Coronary artery (tissue), 2 donors: ENCODE measurements around the gene LYZL2.
"Not testable (repeated sequence)": the region's sequence is repeated elsewhere in the genome, so short reads cannot be mapped to it uniquely, and the experiment has no call there.

Experiments used
- DNase-seq: peaks from one replicate; pipeline ENCODE4 v3.0.0-alpha.2; 2017; ENCODE audit warnings: low spot score
- H3K27ac ChIP-seq, 2 donors: fragments of 200-600 bp; sonication (generic); one replicate each; pipeline ENCODE4 v1.5.1; 2016 to 2019
- H3K4me3 ChIP-seq: fragments of 200-600 bp; sonication (generic); 2 replicates; pipeline ENCODE4 v1.5.1; 2016; ENCODE audit warnings: mild to moderate bottlenecking, moderate library complexity
- TF ChIP-seq, protein P1 (sequence below): fragments of 200-600 bp; sonication (generic); IDR thresholded peaks from one replicate; pipeline ENCODE4 v1.5.1; 2019; ENCODE audit warnings: antibody characterized with exemption

The LYZL2 gene

DNA sequence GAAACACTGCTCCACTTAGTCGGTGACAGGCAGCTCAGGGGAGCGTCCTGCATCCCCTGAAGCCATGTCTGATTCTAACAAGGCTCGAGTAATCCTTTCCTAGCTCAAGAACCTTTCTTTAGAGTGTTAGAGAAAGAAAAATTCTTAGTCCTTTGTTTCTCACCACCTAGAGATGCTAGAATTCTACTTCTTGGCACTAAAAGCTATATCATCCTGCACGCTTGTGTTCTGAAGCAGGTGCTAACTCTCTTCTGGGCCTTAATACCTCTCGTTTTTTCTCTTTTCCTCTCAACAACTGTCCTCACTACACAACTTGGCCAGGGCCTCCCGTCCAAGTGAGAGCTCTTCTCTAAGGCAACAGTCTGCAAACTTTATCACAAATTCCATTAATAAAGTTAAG, at the start of gene LYZL2:
Gene LYZL2, minus strand, starts transcription at position 101 of the 400 bp plus-strand sequence. CDS start 2,838 bp downstream, outside the sequence.
- H3K27ac ChIP-seq = no peak within 1 kb of the TSS
- no peak for DNase-seq
- H3K4me3 ChIP-seq = no peak within 1 kb of the TSS
- TF ChIP-seq, protein P1, sequence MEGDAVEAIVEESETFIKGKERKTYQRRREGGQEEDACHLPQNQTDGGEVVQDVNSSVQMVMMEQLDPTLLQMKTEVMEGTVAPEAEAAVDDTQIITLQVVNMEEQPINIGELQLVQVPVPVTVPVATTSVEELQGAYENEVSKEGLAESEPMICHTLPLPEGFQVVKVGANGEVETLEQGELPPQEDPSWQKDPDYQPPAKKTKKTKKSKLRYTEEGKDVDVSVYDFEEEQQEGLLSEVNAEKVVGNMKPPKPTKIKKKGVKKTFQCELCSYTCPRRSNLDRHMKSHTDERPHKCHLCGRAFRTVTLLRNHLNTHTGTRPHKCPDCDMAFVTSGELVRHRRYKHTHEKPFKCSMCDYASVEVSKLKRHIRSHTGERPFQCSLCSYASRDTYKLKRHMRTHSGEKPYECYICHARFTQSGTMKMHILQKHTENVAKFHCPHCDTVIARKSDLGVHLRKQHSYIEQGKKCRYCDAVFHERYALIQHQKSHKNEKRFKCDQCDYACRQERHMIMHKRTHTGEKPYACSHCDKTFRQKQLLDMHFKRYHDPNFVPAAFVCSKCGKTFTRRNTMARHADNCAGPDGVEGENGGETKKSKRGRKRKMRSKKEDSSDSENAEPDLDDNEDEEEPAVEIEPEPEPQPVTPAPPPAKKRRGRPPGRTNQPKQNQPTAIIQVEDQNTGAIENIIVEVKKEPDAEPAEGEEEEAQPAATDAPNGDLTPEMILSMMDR = no peak

DNA sequence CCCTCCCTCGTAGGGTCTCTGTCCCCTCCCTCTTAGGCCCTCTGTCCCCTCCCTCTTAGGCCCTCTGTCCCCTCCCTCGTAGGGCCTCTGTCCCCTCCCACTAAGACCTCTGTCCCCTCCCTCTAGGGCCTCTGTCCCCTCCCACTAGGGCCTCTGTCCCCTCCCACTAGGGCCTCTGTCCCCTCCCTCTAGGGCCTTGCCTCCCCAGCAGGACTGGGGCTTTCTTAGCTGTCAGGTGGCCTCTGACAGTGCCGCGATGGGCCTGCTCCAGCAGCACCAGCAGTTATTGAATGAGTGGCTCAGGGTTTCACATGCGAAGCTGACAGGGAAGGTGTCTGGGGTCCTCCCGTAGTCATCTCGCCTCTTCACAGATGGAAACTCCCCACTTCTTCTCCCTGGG, 48.1 kb upstream of the LYZL2 start:
- H3K27ac ChIP-seq, H3K4me3 ChIP-seq, DNase-seq: not testable (repeated sequence)

DNA sequence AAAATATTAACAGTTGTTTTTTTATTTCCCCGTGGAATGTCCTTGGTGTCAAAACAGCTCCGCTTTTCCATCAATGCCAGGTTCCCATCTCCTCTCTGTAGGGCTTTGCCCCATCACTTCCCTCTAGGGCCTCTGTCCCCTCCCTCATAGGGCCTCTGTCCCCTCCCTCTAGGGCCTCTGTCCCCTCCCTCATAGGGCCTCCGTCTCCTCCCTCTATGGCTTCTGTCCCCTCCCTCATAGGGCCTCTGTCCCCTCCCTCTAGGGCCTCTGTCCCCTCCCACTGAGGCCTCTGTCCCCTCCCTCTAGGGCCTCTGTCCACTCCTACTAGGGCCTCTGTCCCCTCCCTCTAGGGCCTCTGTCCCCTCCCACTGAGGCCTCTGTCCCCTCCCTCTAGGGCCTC, 47.6 kb upstream of the LYZL2 start:
- not testable (repeated sequence) for H3K27ac ChIP-seq, DNase-seq, H3K4me3 ChIP-seq

DNA sequence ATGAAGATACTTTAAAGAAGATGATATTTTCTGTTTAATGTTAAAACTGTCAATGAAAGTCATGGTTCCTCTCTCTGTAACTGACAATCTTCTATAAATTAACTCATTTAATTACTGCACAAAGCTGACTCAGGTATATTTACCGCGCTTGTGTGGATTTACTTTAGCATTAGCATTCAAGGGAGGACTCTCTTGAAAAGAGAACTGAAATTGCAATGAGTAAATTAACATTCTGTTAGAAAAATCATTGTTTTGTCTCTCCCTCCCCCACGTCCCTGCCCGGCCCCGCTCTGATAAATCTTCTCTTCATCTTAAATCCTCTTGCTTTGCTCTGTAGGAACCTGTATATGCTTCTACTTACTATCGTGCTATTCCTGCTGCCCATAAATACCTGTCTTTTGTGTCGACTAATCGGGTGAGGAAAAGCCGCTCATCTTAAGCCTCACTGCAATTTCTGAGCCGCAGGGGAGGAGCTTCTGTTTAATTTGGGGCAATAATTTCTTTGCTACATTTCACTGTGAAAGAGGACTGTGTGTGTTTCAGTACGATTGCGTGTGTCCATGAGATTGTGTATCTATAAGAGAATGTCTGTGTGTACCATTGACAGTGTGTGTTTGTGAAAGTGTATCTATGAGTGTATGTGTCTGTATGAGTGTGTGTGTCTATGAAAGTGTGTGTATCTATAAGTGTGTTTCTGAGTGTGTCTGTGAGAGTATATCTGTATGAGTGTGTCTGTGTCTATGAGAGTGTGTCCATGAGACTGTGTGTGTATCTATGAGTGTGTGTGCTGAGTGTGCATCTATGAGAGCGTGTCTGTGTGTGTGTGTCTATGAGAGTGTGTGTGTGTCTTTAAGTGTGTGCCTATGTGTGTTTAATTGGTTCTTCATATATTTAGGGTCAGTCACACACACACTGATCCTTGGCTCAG, 46.5 kb upstream of the LYZL2 start:
- no peak overlapping the region for H3K27ac ChIP-seq
- TF ChIP-seq, protein P1 = no peak
- H3K4me3 ChIP-seq = no peak overlapping the region
- no peak for DNase-seq

DNA sequence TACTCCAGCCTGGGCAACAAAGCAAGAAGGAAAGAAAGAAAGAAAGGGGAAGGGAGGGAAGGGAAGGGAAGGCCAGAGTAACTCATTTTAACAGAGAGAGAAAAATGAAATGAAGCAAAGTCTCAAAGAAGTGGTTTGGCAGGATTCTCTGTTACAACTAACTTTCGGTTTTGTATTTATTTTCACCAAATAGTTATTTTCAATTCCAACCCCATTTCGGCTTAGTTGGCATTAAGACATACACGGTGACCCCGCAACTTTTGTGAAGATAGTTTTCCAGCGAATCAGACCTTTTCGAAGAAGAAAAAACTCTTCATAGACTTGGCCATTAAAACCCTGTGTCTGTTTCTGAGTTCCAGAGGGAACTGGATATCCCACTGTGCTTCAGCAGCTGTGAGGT, 45.2 kb upstream of the LYZL2 start:
- no peak overlapping the region for H3K4me3 ChIP-seq
- TF ChIP-seq, protein P1 = no peak
- H3K27ac ChIP-seq = no peak overlapping the region
- DNase-seq = no peak

DNA sequence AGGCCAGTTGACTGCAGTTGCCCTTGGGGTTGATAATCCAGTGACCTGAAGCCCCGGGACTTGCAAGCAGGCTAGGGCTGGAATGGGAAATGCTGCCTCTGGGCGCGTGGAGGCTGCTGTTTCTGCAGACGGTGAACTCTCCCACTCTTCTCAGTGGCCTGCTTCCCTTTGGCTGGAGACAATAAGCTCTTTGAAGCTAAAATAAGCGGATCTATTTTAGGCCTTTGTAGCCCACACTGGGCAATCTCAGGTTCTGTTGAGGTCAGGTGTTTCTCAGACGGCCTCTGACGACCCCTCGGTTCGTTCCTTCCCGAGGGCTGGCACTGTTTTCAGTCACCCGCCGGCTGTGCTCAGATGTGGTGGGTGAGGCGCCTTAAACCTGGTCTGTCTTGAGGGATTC, 43.7 kb upstream of the LYZL2 start:
- H3K27ac ChIP-seq, DNase-seq, H3K4me3 ChIP-seq: not testable (repeated sequence)

DNA sequence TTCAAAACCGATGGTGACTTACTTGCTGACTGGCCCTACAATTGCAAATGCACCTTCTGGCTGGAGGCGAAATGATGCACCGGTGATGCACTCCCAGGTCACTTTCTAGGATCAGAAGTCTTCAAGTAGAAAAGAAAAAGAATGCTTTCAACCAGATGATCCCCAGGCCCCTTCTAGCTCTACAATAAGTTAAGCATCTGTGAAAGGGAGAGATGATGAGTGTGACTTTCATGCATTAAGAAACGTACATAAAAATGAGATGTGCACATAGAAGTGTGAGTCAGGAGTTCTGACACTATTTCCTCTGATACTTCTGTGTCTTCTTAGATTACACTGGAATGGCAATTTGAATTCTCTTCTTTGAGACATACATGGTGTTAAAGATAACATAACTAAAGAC, 42.8 kb upstream of the LYZL2 start:
- not testable (repeated sequence) for H3K4me3 ChIP-seq, H3K27ac ChIP-seq, DNase-seq

DNA sequence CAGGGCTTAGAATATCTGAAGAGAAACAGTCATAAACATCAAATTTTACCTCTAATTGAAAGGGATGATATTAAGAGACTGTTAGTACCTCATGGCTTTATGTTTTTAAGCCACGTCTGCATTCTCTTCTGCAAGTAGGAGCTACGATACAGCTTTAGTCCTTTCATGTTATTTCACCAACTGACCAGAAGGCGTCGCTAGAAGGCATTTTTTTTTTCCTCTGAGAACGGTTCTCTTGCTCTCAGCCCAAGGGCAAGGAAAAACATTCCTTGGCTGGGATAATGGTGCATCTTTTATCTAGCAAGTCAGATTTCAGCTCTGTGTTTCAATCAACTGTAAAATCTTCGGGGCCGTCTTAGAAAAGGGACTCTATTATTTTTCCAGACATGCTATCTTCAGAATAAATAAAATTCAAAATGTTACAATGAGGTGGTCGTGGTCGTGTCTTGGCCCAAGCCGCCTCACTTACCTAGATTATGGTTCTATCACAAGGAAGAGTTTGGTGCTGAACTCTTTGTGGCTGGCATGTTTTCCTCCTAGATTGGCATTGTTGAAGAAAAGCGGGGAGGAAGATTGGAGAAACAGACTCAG, 41.6 kb upstream of the LYZL2 start:
- Histone ChIP-seq H3K4me3 (peak overlapping the region; percentile 32), H3K27ac (no peak overlapping the region)
- no peak for DNase-seq
- TF ChIP-seq, protein P1 = peak; percentile 51

DNA sequence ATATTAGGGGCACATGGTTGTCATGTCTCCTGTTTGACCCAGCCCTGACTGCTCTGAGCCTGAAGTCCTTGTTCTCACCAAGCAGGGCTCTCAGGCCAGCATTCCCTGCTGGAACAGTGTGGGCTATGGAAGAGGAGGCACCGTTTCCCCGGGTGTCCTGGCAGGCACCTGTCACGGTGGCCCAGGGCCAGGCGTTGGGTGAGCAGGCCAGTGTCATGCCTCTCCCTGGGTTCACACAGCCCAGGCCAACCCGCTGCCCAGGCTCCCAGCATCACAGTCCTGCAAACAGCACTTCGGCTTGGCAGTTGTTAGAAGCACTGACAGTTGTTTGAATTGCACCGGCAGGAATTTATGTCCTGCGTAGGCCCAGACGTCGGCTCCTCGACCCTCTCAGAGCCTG, 38.4 kb upstream of the LYZL2 start:
- not testable (repeated sequence) for DNase-seq, H3K27ac ChIP-seq, H3K4me3 ChIP-seq

DNA sequence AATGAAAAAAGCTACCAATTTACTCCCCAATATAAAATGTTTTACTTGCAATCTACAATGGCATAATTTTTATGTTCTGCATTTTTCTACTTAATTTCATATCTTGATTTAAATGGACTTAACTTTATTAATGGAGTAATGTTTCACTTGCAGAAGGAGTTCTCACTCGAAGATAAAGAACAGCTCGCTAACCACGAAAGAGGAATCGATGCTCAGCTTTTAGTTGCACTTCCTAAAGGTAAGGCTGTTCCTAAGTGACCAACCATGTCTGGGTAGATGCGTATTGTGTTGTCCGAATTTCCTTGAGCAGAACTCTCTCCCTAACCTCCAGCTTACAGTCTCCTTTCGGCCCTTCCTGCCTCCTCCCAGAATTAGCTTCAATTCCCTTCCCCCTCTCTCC, 33.9 kb upstream of the LYZL2 start:
- not testable (repeated sequence) for DNase-seq, H3K27ac ChIP-seq, H3K4me3 ChIP-seq
